Endothelial cell of umbilical vein (primary cell): ENCODE measurements around the gene ZBTB7C. TPM values are rescaled to one million over a fixed set of nuclear protein-coding genes. Genes with fewer than 3 reads are reported as not detected.

Experiments used
- BruUV-seq: library from RNA; stranded (reverse); fragments of 400-500 nt; replicated peaks from 2 replicates; lab custom pipeline; 2021; lab: Mats Ljungman, UMichigan
- CTCF ChIA-PET: fragments of 300-600, 350-600 bp; sonication (Branson Sonifier 250); formaldehyde crosslinking; loops from one replicate; lab custom pipeline; 2021; ENCODE audit warnings: antibody characterized with exemption, inconsistent platforms; lab: Charles Lee
- POLR2A ChIA-PET: fragments of 300-600, 350-600 bp; sonication (Branson Sonifier 250); formaldehyde crosslinking; loops from one replicate; lab custom pipeline; 2021; ENCODE audit warnings: antibody characterized with exemption, inconsistent platforms; lab: Charles Lee
- DNase-seq: peaks from one replicate; pipeline ENCODE4 v3.0.0-alpha.2; 2011; ENCODE audit warnings: low read depth, low spot score
- FAIRE-seq: peaks from 2 replicates; lab custom pipeline; 2011; peaks lifted over from hg19 to GRCh38; lab: Jason Lieb, UNC
- H2AFZ ChIP-seq: 2 replicates; pipeline ENCODE4 v1.6.0; 2012; ENCODE audit warnings: low read depth, low read length, control low read depth, inconsistent platforms
- H3K27ac ChIP-seq: 2 replicates; pipeline ENCODE4 v1.5.1; 2011; ENCODE audit warnings: low read depth, mild to moderate bottlenecking, control low read depth, low read length, moderate library complexity; ENCODE audit not compliant: insufficient read depth
- H3K27me3 ChIP-seq, 2 experiments: 2 replicates each; pipeline versions ENCODE4 v1.6.0 to v1.6.1; 2011; ENCODE audit warnings: low read length in 2 of 2, mixed read lengths in 1 of 2; ENCODE audit not compliant: control insufficient read depth in 2 of 2, insufficient read depth in 2 of 2
- H3K36me3 ChIP-seq, 2 experiments: 2 replicates in 1 of 2; 3 replicates in 1 of 2; pipeline ENCODE4 v1.5.1; 2011; ENCODE audit warnings: low read length in 2 of 2, mild to moderate bottlenecking in 1 of 2, moderate library complexity in 1 of 2; ENCODE audit not compliant: control insufficient read depth in 2 of 2, insufficient read depth in 2 of 2; ENCODE audit errors: extremely low read depth in 1 of 2
- H3K4me1 ChIP-seq: 3 replicates; pipeline ENCODE4 v1.5.1; 2011; ENCODE audit warnings: mild to moderate bottlenecking, low read length; ENCODE audit not compliant: control insufficient read depth, insufficient read depth; ENCODE audit errors: extremely low read depth
- H3K4me2 ChIP-seq: 2 replicates; pipeline ENCODE4 v1.6.1; 2011; ENCODE audit warnings: low read length, control low read depth, mixed read lengths; ENCODE audit not compliant: insufficient read depth
- H3K4me3 ChIP-seq, 3 experiments: fragments of 200-600 bp in 1 of 3; sonication (generic), shearing (Covaris generic) in 1 of 3; replicated peaks in 1 of 3; 2 replicates each; pipeline ENCODE4 v1.5.1; 2011 to 2016; ENCODE audit warnings: control low read depth in 3 of 3, low read length in 3 of 3, mild to moderate bottlenecking in 2 of 3, inconsistent platforms in 1 of 3, low read depth in 1 of 3, moderate library complexity in 1 of 3; ENCODE audit not compliant: insufficient read depth in 1 of 3
- H3K79me2 ChIP-seq: 2 replicates; pipeline ENCODE4 v1.6.0; 2012; ENCODE audit warnings: low read length, inconsistent platforms; ENCODE audit not compliant: control insufficient read depth, insufficient read depth
- H3K9ac ChIP-seq: replicated peaks from 2 replicates; pipeline ENCODE3; 2011; ENCODE audit warnings: low read length, control low read depth; ENCODE audit not compliant: insufficient read depth; ENCODE audit errors: extremely low read depth
- H3K9me1 ChIP-seq: replicated peaks from 3 replicates; pipeline ENCODE4 v1.6.0; 2011; ENCODE audit warnings: mild to moderate bottlenecking, low read length; ENCODE audit not compliant: control insufficient read depth, insufficient read depth; ENCODE audit errors: extremely low read depth
- H3K9me3 ChIP-seq: replicated peaks from 2 replicates; pipeline ENCODE4 v1.5.1; 2012; ENCODE audit warnings: low read length, inconsistent platforms; ENCODE audit not compliant: control insufficient read depth, insufficient read depth
- H4K20me1 ChIP-seq: replicated peaks from 2 replicates; pipeline ENCODE3; 2011; ENCODE audit warnings: mild to moderate bottlenecking, low read length; ENCODE audit not compliant: control insufficient read depth, insufficient read depth; ENCODE audit errors: extremely low read depth
- MYC ChIP-seq: IDR thresholded peaks from one replicate; pipeline ENCODE4 v1.6.1; 2011; ENCODE audit warnings: mild to moderate bottlenecking, low read depth, low read length
- dilution Hi-C: fragments of 300-500 bp; cut with MboI; formaldehyde crosslinking; loops from one replicate; pipeline ENCODE4 v1.15.0; 2019; ENCODE audit warnings: low sequenced_read_pairs; ENCODE audit not compliant: extremely low pct_ligation_motif_present
- intact Hi-C: fragments of 100-400 bp; cut with micrococcal nuclease; formaldehyde crosslinking; loops from one replicate; pipeline ENCODE4 v1.10.0; 2022
- polyA plus RNA-seq, 4 experiments: library from polyadenylated mRNA; depleted of rRNA in 3 of 4; stranded (reverse) in 3 of 4; unstranded in 1 of 4; fragments of >200 nt; gene quantifications; 2 replicates each; pipeline versions ENCODE4 v1.2.1 to v1.2.3, GENCODE V29; 2011 to 2012; ENCODE audit warnings: missing spikeins in 1 of 4
- total RNA-seq: library from RNA; stranded (reverse); gene quantifications from 2 replicates; pipeline ENCODE4 v1.2.3, GENCODE V29; 2021
- TF ChIP-seq, protein P1 (sequence below), 2 donors: IDR thresholded peaks; 1 replicate in 1 of 2; 2 replicates in 1 of 2; pipeline ENCODE4 v1.5.1; 2011; ENCODE audit warnings: low read length in 2 of 2, mild to moderate bottlenecking in 2 of 2, moderate library complexity in 2 of 2, control low read depth in 1 of 2, inconsistent platforms in 1 of 2, low read depth in 1 of 2; ENCODE audit not compliant: insufficient read depth in 1 of 2; ENCODE audit errors: extremely low read depth in 1 of 2

The ZBTB7C gene
- total and polyA plus RNA-seq, 2 donors (not counting 3 experiments of a cell fraction or from before 2014, with no cell fraction given) = not detected

DNA sequence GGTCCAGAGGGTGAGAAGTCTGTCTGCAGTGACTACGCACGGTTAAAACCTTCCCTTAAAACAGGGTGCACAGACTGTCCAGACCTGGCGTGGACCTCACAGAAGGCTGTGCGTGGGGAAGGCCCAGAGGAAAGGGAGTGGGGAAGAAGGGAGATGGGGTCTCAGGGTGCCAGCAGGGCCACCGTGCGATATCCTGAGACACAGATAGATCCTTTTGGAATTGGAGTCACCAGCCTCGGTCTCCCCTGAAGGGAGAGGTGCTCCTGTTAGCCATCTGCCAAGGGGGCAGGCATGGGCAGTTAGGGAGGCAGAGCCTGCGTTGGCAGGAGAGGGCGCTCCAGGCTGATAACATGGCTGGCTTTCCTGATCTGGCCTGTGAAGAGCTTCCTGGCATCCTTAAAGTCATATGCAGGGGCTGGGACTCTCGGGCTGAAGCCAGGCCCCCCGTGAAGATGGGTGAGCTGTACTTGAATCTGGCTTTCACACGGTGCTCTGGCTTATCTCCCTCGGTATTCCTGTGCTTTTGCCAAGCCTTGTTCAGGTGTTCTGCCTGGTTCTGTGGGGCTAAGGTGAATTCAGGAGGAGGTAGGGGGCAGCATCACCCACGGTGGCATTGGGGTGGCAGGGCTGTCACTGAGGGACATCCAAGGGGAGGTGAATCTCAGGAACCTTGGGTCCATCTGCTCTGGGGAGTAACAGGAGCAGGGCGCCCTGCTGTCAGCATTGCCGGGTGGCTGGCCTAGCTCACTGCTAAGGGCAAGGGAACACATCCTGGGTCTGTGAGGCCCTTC is 371.5 kb downstream of the ZBTB7C start:
- no peaks in the 10 kb centered on the region for H3K27me3 ChIP-seq
- DNase-seq = peak; percentile 9
- H3K4me3 ChIP-seq = no peak overlapping the region
- no peak overlapping the region for H3K4me2 ChIP-seq
- dilution Hi-C loops (no loop called here), intact Hi-C loops (loop anchor here (1.0 kb wide), 1 partner anchor 409 kb away; no protein-coding TSS in a partner anchor)
- no peaks in the 10 kb centered on the region for H4K20me1 ChIP-seq
- H3K9me1 ChIP-seq = no peaks in the 10 kb centered on the region
- H2AFZ ChIP-seq = no peak overlapping the region
- CTCF ChIA-PET = interaction anchor here (0.6 to 3.6 kb wide), 14 partner anchors 9 to 423 kb away, joined by 3 to 31 read pairs (median 4); no protein-coding TSS in a partner anchor
- no peak overlapping the region for H3K27ac ChIP-seq
- no TSS peak for BruUV-seq
- H3K9me3 ChIP-seq = no peaks in the 10 kb centered on the region
- no peaks in the 10 kb centered on the region for H3K79me2 ChIP-seq
- POLR2A ChIA-PET = no interaction called here
- no peaks in the 10 kb centered on the region for H3K4me1 ChIP-seq
- H3K9ac ChIP-seq = no peak overlapping the region
- TF ChIP-seq, protein P1, sequence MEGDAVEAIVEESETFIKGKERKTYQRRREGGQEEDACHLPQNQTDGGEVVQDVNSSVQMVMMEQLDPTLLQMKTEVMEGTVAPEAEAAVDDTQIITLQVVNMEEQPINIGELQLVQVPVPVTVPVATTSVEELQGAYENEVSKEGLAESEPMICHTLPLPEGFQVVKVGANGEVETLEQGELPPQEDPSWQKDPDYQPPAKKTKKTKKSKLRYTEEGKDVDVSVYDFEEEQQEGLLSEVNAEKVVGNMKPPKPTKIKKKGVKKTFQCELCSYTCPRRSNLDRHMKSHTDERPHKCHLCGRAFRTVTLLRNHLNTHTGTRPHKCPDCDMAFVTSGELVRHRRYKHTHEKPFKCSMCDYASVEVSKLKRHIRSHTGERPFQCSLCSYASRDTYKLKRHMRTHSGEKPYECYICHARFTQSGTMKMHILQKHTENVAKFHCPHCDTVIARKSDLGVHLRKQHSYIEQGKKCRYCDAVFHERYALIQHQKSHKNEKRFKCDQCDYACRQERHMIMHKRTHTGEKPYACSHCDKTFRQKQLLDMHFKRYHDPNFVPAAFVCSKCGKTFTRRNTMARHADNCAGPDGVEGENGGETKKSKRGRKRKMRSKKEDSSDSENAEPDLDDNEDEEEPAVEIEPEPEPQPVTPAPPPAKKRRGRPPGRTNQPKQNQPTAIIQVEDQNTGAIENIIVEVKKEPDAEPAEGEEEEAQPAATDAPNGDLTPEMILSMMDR (IDR thresholded peaks at IDR 0.05; ENCODE audit: extremely low read depth in 1 of 2, insufficient read depth in 1 of 2, low read depth in 1 of 2, low read length in 2 of 2) = peak; percentile 10 to 29
- TF ChIP-seq MYC = no peak
- no peaks in the 10 kb centered on the region for H3K36me3 ChIP-seq
- no peak for FAIRE-seq
